ENCODE data around the gene ANGEL2.

DNA sequence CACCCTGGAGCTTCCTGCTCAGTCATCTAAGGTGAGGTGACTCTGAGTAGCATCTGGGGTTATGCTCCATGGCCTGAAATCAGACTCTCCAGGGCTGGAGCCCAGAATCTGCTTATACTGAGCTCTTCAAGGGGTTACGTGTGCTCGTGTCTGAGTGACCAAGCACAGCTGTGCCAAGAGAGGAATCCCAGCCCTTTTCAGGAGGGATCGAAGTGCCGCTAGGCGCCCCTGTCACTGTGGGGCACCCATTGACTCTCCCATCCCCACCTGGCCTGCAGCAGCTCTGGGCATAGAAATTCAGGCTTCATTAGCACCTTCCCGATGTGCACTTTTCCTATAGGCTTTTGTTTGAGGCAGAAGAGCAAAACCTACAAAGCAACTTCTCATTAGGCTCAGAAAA is 51.6 kb downstream of the ANGEL2 start:
- no peak for TF ChIP-seq ZNF274 (IDR thresholded peaks at IDR 0.05; ENCODE audit: low read depth, low read length)
- no peak for TF ChIP-seq YY1 (IDR thresholded peaks at IDR 0.05; ENCODE audit: insufficient read depth, insufficient read length)
